IMR-90 (cell line): ENCODE measurements around the gene LMO1.

Experiments used
- CEBPB ChIP-seq: IDR thresholded peaks from 2 replicates; pipeline ENCODE4 v1.6.1; 2012; ENCODE audit warnings: low read depth, low read length, improper control_type of control experiment
- POLR2A ChIP-seq: IDR thresholded peaks from 2 replicates; pipeline ENCODE4 v1.6.1; 2012; ENCODE audit warnings: mild to moderate bottlenecking, low read depth, low read length
- RFX5 ChIP-seq: IDR thresholded peaks from 2 replicates; pipeline ENCODE4 v1.8.0; 2012; ENCODE audit warnings: low read depth, mild to moderate bottlenecking, low read length, moderate library complexity
- TF ChIP-seq, protein P1 (sequence below): conservative IDR thresholded peaks from 2 replicates; pipeline ENCODE4 v1.5.1; 2012; ENCODE audit warnings: mild to moderate bottlenecking, low read depth, low read length, improper control_type of control experiment

DNA sequence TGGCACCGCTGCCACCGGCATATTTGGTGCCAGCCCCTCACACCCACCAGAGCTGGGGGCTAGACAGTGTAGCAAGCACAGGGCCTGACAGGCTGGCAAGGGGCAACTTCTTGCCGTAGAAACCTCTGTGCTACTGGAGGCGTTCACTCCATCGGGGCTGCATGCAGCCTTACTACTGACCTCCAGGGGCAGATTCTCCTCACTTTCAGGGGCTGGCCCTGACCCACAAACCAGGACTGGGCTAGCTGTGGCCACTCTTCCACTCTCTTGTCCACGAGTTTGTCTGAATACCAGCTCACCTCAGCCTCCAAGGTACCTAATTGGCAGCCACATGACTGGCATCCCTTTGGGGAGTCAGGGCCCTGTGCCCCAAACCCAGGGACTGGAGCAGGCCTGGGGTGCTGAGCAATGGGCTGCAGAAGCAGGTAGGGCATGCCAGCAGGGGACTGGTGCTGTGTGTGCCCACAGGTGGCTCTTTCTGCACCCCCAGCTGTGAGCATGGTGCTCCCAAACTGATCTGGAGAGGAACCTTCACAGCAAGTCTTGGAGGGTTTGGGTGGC, 2.1 kb upstream of the LMO1 start:
- no peak for TF ChIP-seq CEBPB
- TF ChIP-seq, protein P1, sequence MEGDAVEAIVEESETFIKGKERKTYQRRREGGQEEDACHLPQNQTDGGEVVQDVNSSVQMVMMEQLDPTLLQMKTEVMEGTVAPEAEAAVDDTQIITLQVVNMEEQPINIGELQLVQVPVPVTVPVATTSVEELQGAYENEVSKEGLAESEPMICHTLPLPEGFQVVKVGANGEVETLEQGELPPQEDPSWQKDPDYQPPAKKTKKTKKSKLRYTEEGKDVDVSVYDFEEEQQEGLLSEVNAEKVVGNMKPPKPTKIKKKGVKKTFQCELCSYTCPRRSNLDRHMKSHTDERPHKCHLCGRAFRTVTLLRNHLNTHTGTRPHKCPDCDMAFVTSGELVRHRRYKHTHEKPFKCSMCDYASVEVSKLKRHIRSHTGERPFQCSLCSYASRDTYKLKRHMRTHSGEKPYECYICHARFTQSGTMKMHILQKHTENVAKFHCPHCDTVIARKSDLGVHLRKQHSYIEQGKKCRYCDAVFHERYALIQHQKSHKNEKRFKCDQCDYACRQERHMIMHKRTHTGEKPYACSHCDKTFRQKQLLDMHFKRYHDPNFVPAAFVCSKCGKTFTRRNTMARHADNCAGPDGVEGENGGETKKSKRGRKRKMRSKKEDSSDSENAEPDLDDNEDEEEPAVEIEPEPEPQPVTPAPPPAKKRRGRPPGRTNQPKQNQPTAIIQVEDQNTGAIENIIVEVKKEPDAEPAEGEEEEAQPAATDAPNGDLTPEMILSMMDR, result no peak
- TF ChIP-seq RFX5, result no peak
- TF ChIP-seq POLR2A, result no peak
